GM18502 (cell line): ENCODE measurements around the gene NDST3.

ENCODE experiments used
- ATAC-seq: cut with Tn5 transposase; IDR thresholded peaks from one replicate; pipeline ENCODE4 v1.9.1; 2021; ENCODE audit warnings: mild to moderate bottlenecking; ENCODE audit not compliant: unreplicated experiment, poor library complexity

Gene NDST3

DNA sequence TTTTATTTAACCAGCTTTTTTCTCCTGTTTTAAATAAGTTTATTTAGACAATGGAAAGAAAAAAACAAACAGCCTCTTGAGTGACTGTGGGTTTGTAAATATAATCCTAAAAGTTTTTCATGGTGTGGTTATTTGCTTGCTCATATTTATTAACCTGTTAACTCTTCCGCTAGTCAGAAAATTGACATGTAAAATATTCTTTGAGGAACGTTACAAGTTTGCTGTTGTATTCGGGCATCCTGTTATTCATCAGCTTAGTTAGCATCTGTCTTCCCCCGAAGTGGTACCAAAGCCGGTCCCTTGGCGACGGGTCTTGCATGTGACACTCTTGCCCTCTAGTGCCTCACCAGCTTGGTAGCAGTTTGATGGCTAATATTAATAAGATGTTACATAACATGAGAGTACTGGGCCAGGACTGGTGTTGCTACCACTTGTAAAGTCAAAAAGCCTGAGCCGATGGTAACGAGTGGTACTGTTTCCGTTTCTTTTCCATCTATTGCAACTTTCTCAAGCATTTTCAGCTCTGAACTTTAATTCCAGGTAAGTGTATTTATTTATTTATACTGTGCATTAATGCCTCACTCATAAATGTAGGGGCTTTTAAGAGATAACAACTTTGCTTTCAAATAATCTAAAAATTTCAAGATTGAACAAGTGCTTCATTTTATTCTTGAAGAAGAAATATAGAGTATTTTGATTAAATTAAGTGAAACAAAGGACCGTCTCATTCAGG is at the start of gene NDST3:
Gene NDST3 (plus strand): TSS at position 434 of the 733 bp plus-strand sequence. CDS start 19,425 bp downstream, outside the sequence.
- peak; percentile 67 for ATAC-seq

GRCh38 chr4:117986321-117986720 is 48.0 kb upstream of the NDST3 start:
- no peak for ATAC-seq

GRCh38 chr4:117987464-117987863 is 46.8 kb upstream of the NDST3 start:
- no peak for ATAC-seq

DNA sequence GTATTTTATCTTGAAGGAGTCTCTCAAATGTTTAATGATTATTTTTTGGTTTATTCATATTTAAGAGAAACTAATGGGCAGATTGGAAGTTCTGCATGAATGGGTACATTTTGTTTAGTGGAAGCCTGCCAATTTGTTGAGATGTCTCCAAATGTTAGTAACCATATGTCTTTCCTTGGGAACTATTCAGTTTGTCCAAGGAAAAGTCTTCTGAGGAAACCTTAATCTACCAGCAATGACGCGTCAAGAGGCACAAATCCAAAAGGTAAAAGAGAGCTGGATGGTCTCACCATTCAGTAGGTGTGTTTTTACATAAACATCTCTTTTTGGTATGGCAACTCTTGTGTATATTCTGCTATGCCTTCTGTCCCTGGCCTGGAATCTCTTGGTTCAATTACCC is 37.4 kb upstream of the NDST3 start:
- no peak for ATAC-seq

- ATAC-seq: no peak
Observed at GRCh38 chr4:118004088-118004487, 30.2 kb upstream of the NDST3 start.

DNA sequence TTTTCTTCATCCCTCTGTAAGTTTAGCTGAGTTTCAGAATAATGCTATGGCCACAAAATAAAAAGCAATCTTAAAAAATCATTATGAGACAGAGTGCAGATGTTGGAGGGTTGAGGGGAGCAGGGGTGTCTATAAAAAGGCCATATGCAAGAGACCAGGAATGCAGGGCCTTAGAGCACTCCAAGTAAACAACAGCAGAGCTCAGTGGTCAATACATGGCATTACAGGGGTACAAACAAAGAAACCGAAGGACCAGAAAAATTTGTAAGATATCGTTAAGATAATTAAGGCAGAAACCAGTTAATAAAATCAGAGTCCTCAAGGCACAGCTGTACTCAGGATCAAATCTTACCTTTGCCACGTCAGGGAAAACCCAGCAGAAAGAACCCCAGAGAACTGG is 28.4 kb upstream of the NDST3 start:
- ATAC-seq: no peak

- ATAC-seq: no peak
Observed at GRCh38 chr4:118012142-118012541, 22.1 kb upstream of the NDST3 start.

DNA sequence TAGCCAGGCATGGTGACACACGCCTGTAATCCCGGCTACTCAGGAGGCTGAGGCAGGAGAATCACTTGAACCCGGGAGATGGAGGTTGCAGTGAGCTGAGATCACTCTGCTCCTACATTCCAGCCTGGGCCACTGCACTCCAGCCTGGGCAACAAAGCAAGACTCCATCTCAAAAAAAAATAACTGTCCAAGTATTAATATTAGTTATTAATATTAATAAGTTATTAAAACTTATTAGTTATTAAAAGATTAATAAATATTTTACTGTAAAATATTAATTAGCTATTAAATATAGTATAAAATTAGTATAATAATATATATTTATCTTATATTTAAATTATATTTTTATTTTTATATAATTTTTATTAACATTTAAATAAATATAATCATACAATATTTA is 19.5 kb upstream of the NDST3 start:
- ATAC-seq: no peak

DNA sequence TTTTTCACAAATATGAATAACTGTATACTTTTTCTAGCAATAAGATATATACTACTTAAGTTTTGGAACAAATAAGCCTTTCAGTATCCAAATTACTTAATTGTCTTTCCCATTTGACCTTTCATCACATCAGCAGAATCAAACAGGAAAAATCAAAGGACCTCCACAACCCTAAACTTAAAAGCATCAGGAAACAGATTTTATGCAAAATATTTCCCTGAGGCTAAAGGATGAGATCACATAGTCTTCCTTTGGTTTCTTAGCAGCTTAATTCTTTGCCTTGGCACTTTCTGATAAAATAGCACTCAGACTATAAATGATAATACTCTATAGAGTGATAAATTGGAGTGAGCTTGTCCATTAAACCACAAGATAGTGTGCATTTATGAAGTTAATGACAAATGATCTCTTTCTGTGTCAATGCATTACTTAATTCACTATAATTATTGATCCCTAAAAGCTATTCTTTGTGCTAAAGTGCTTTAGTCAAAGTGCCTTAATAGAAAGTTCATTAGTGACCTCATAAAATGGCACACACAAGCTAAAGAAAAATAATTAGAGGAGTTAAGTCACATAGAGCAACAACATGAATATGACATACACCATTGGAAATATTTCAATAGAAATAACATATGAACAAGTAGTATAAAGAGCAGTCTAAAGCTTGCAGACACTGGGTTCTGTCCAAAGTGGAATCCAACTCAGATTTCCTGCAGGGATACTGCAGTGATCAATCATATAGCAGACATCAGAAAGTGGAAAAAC is 15.7 kb upstream of the NDST3 start:
- ATAC-seq: no peak

DNA sequence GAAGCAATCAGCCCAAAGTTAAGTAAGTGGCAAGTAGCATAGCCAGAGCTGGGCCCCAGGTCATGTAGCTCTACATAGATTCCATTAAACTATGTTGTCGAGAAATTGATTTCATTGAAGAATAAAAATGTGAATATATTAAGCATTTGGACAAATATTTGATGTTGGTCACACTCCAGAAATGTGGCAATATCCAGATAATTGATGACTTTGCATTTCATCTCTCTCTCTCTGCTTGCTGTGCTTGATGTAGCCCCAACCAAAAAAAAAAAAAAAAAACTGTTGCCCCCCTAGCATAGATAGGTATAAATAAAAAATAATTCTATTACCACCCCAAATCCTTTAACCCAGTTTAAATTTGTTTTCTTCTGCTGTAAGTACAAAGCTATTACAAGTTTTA is 7.5 kb upstream of the NDST3 start:
- ATAC-seq: no peak

GRCh38 chr4:118029224-118029623 is 5.1 kb upstream of the NDST3 start:
- ATAC-seq: no peak

GRCh38 chr4:118032691-118033090 is 1.6 kb upstream of the NDST3 start:
- ATAC-seq: no peak

DNA sequence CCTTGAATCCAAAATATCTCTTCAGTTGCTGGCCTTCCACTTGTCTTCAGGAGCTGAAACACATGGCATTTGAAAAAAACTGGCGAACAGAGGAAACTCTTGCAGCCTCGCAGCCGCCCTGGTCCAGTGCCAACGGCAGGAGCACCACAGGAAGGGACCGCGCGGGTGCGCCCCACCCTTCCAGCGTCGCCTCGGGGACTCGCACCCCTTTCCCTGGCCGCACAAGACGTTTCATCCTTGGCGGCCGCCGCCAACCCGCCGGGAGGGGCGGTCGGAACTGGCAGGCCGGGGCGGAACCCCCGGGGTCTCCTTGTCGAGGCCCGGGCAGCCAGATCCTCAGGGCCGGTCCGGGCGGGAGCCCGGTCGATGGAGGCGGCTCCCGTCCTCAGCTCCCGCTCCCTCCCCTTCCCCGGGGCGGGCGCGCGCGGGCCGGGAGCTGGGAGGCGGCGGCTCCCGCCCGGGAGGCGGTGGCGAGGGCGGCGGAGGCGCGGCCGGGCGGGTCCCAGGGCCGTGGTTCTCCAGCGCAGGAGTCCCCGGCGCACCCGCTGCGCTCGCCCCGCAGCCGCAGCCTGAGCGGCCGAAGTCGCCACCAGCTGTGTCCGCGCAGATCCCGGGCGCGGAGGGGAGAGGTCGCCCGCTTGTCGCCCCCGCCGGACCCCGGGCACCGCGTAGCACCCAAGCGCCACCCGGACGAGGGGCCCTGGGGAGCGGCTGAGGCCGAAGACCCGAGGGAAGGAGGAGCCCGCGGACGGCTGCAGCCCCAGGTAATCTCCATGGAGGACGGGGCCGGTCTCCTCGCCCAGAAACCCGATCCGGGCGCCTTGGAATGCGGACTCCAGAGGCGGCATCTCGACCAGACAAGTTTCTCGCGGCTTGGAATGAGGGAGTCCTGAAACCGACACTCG is 886 bp upstream of the NDST3 start:
- ATAC-seq: no peak

GRCh38 chr4:118035309-118035708 is 1.0 kb downstream of the NDST3 start:
- ATAC-seq: no peak

DNA sequence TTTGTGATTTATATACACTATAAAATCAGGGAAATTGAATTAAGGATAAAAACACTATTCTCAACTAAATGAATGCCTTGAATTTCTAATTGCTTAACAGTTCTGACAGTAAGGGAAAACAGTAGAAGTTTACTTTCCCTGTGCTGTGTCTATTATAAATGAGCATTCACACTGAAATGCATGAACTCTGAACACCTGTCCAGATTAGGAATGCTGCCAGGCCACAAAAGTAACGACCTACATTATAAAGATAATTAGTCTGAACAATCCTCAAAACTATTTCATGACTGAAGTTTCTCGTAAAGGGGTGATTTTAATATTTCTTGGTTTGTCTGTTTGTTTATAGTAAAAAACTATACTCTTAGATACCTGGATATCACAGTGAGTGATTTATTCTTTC is 2.0 kb downstream of the NDST3 start:
- no peak for ATAC-seq

DNA sequence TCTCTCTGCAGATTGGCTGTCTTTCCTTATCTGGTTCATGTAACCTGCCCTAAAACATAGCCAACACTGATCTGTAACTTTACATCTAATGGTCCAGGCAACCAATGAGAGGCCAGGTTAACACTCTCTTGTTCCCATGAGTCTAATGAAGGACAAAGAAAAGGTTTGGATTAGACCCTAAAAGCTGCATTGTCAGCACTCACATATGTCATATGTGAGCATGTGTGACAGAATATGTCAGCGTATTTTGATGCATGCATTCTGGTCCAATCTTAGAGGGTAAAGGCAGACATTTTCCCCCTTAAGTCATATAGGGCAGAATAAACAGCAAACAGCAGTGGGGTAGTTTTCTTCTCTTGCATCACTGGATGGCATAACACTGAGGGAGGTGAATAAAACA is 3.7 kb downstream of the NDST3 start:
- no peak for ATAC-seq

- no peak for ATAC-seq
Observed at GRCh38 chr4:118046323-118046722, 12.0 kb downstream of the NDST3 start.

DNA sequence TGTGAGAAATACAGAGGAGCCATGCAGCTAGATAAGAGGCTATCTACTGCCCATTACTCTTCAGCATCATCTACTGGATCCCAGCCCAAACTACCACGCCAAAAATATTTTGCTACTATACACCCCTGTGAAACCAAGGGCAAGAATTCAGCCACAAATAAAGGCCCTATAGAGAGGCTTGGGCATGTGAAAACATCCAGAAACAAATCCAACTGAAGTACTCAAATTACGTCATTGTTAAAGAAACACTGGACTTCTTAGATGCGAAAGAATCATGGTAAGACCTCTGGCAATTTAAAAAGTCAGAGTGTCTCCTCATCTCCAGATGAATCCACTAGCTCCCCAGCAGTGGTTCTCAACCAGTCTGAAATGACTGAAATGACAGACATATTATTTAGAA is 12.8 kb downstream of the NDST3 start:
- no peak for ATAC-seq

DNA sequence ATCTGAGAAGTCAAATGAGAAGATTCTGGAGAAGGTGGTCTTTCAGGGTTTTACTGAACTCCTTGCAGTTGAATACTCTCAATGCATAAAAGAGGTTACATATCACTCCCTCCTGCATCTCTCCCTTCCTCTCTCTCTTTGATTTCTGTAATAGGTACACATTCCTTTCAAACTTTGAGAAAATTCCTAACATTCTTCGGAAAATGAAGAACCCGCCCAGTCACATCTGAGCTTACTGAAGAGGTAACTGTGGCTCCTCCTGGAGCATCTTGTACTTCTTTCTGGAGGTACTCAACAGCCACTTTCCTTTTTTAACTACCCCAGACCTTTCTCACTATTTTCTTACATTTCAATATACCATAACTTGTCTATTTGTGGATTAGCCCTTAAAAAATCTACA is 24.7 kb downstream of the NDST3 start:
- ATAC-seq: no peak

GRCh38 chr4:118059397-118059796 is 25.1 kb downstream of the NDST3 start:
- ATAC-seq: no peak
